Measurements from ENCODE around the gene VWF.

VWF gene

GRCh38 chr12:6058481-6059161 is 65.8 kb downstream of the VWF start:
- no peak for DNase-seq (ENCODE audit: low read depth)

GRCh38 chr12:6057700-6058099 is 66.8 kb downstream of the VWF start:
- no peak for DNase-seq (ENCODE audit: low read depth)

- DNase-seq (ENCODE audit: low read depth): no peak
Measured at GRCh38 chr12:6056406-6057240, 67.8 kb downstream of the VWF start.

GRCh38 chr12:6053541-6053940 is 70.9 kb downstream of the VWF start:
- no peak for DNase-seq (ENCODE audit: low read depth)

- DNase-seq (ENCODE audit: low read depth): no peak
Measured at GRCh38 chr12:6052940-6053329, 71.5 kb downstream of the VWF start.

GRCh38 chr12:6052206-6052939 is 72.1 kb downstream of the VWF start:
- no peak for DNase-seq (ENCODE audit: low read depth)

GRCh38 chr12:6049992-6050391 is 74.5 kb downstream of the VWF start:
- DNase-seq (ENCODE audit: low read depth): no peak

- no peak for DNase-seq (ENCODE audit: low read depth)
Measured at GRCh38 chr12:6049587-6049986, 74.9 kb downstream of the VWF start.

- no peak for DNase-seq (ENCODE audit: low read depth)
Measured at GRCh38 chr12:6047249-6048237, 76.9 kb downstream of the VWF start.

GRCh38 chr12:6046511-6047180 is 77.8 kb downstream of the VWF start:
- no peak for DNase-seq (ENCODE audit: low read depth)

- DNase-seq (ENCODE audit: low read depth): no peak
Measured at GRCh38 chr12:6045438-6045837, 79.0 kb downstream of the VWF start.

- no peak for DNase-seq (ENCODE audit: low read depth)
Measured at GRCh38 chr12:6044082-6044481, 80.4 kb downstream of the VWF start.

- DNase-seq (ENCODE audit: low read depth): no peak
Measured at GRCh38 chr12:6042446-6042845, 82.0 kb downstream of the VWF start.

GRCh38 chr12:6041891-6042290 is 82.6 kb downstream of the VWF start:
- DNase-seq (ENCODE audit: low read depth): no peak

GRCh38 chr12:6040815-6041214 is 83.7 kb downstream of the VWF start:
- no peak for DNase-seq (ENCODE audit: low read depth)

GRCh38 chr12:6039894-6040601 is 84.4 kb downstream of the VWF start:
- no peak for DNase-seq (ENCODE audit: low read depth)

GRCh38 chr12:6038160-6038559 is 86.3 kb downstream of the VWF start:
- DNase-seq (ENCODE audit: low read depth): no peak

- DNase-seq (ENCODE audit: low read depth): no peak
Measured at GRCh38 chr12:6037459-6037858, 87.0 kb downstream of the VWF start.

- DNase-seq (ENCODE audit: low read depth): no peak
Measured at GRCh38 chr12:6036509-6036908, 88.0 kb downstream of the VWF start.

GRCh38 chr12:6034596-6034995 is 89.9 kb downstream of the VWF start:
- DNase-seq (ENCODE audit: low read depth): no peak

Measured in stimulated activated CD8-positive, alpha-beta memory T cell treated with anti-CD3 and anti-CD28 coated beads, Interleukin-7, amount 100 ng/mL, for 24 hours (primary cell).